Sigmoid colon (tissue), 4 donors: ENCODE results near the gene ADARB1.

Experiments
- EP300 ChIP-seq, 4 donors: sonication (generic); formaldehyde crosslinking; IDR thresholded peaks; one replicate each; pipeline ENCODE4 v1.6.1; 2017; ENCODE audit warnings: antibody characterized with exemption in 4 of 4
- POLR2A ChIP-seq, 2 donors: fragments of 450-650 bp; IDR thresholded peaks; one replicate each; pipeline ENCODE4 v1.6.1; 2016; ENCODE audit warnings: antibody characterized with exemption in 2 of 2, mild to moderate bottlenecking in 2 of 2, moderate library complexity in 2 of 2
- POLR2AphosphoS5 ChIP-seq, 4 donors: sonication (generic); formaldehyde crosslinking; IDR thresholded peaks; one replicate each; pipeline ENCODE4 v1.6.1; 2017; ENCODE audit warnings: antibody characterized with exemption in 4 of 4
- TF ChIP-seq, protein P1 (sequence below), 4 experiments: fragments of 450-650 bp in 3 of 4; fragments of 200-600 bp in 1 of 4; IDR thresholded peaks; one replicate each; pipeline ENCODE4 v1.5.1; 2016 to 2019; ENCODE audit warnings: antibody characterized with exemption in 4 of 4, mild to moderate bottlenecking in 3 of 4, moderate library complexity in 2 of 4

- TF ChIP-seq POLR2A (IDR thresholded peaks at IDR 0.05) (no peak), POLR2AphosphoS5 (IDR thresholded peaks at IDR 0.05) (no peak), EP300 (IDR thresholded peaks at IDR 0.05) (no peak)
- TF ChIP-seq, protein P1, sequence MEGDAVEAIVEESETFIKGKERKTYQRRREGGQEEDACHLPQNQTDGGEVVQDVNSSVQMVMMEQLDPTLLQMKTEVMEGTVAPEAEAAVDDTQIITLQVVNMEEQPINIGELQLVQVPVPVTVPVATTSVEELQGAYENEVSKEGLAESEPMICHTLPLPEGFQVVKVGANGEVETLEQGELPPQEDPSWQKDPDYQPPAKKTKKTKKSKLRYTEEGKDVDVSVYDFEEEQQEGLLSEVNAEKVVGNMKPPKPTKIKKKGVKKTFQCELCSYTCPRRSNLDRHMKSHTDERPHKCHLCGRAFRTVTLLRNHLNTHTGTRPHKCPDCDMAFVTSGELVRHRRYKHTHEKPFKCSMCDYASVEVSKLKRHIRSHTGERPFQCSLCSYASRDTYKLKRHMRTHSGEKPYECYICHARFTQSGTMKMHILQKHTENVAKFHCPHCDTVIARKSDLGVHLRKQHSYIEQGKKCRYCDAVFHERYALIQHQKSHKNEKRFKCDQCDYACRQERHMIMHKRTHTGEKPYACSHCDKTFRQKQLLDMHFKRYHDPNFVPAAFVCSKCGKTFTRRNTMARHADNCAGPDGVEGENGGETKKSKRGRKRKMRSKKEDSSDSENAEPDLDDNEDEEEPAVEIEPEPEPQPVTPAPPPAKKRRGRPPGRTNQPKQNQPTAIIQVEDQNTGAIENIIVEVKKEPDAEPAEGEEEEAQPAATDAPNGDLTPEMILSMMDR (IDR thresholded peaks at IDR 0.05), result no peak
These were observed 190.6 kb downstream of the ADARB1 start for GRCh38 chr21:45264912-45265515.
